ENCODE data around the gene DMRTA2.

DMRTA2 gene

GRCh38 chr1:50371749-50372148, 51.5 kb downstream of the DMRTA2 start:
- no peak for DNase-seq

GRCh38 chr1:50369830-50370229, 53.4 kb downstream of the DMRTA2 start:
- no peak for DNase-seq

- DNase-seq = no peak
Measured at GRCh38 chr1:50369008-50369634, 54.1 kb downstream of the DMRTA2 start.

GRCh38 chr1:50368179-50369007, 54.9 kb downstream of the DMRTA2 start:
- DNase-seq = peak in 1 of 2 donors; percentile 4
